Measurements from ENCODE around the gene PDLIM5.

PDLIM5 gene

DNA sequence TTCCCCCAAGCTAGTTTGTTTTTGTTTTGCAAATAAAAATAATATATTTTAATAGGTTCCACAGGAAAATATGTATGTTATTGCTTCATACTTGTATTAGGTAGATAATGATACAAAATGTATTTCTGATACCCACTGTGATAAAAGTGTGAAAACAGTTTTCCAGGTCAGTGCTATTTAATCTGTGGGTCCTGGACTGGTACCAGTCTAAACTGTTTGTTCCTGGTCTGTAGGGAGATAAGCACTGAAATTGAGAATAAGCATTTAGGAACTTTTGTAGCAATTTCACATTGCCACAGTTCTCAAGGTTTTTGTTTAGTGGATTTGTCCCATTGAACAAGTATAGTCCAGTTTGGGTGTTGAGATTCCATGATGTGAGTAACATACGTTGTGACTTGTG is 110.5 kb downstream of the PDLIM5 start:
- Histone ChIP-seq H3K4me1 (ENCODE audit: control insufficient read depth, low read length) (no peaks in the 10 kb centered on the region), H4K20me1 (ENCODE audit: control insufficient read depth, insufficient read depth, low read depth, low read length) (no peaks in the 10 kb centered on the region), H3K79me2 (ENCODE audit: control insufficient read depth, low read length) (no peaks in the 10 kb centered on the region), H3K4me3 (ENCODE audit: low read length) (no peak overlapping the region), H3K4me2 (ENCODE audit: low read length) (no peak overlapping the region), H3K27me3 (ENCODE audit: control insufficient read depth, low read length) (no peaks in the 10 kb centered on the region), H3K9me3 (ENCODE audit: control insufficient read depth, insufficient read depth, low read length) (no peaks in the 10 kb centered on the region), H3F3A (ENCODE audit: control insufficient read depth, insufficient read depth) (no peaks in the 10 kb centered on the region), H3K27ac (ENCODE audit: low read depth, low read length) (no peak overlapping the region), H3K9me2 (replicated peaks; ENCODE audit: control insufficient read depth, low read length) (no peaks in the 10 kb centered on the region), H3K36me3 (ENCODE audit: control insufficient read depth, low read length) (no peaks in the 10 kb centered on the region)
- no peak for TF ChIP-seq EZH2phosphoT487 (IDR thresholded peaks at IDR 0.05; ENCODE audit: borderline replicate concordance, low read length)
- TF ChIP-seq CTCF (IDR thresholded peaks at IDR 0.05; ENCODE audit: low read depth, low read length, poor library complexity, severe bottlenecking): no peak

DNA sequence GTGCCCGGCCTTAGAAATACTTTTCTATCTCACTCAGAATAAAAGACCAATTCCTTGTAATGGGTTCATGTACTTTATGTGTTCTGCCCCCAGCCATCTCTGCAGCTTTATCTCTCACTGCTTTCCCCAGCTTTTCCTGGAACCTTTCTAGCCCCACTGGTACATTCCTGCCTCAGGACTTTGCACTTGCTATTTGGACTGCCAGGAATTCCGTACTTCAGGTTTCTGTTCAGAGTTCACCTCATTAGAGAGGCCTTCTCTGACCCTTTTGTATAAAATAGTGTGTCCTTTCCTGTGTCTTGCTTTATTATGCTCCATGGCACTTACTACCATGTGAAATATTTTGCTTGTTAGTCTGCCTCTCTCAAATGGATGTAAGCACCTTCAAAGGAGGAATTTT is 112.5 kb downstream of the PDLIM5 start:
- TF ChIP-seq EZH2phosphoT487 (IDR thresholded peaks at IDR 0.05; ENCODE audit: borderline replicate concordance, low read length): no peak
- TF ChIP-seq CTCF (IDR thresholded peaks at IDR 0.05; ENCODE audit: low read depth, low read length, poor library complexity, severe bottlenecking): no peak
- H3K27ac ChIP-seq (ENCODE audit: low read depth, low read length): no peak overlapping the region
- H3F3A ChIP-seq (ENCODE audit: control insufficient read depth, insufficient read depth): no peaks in the 10 kb centered on the region
- no peak overlapping the region for H3K4me2 ChIP-seq (ENCODE audit: low read length)
- H3K9me2 ChIP-seq (replicated peaks; ENCODE audit: control insufficient read depth, low read length): no peaks in the 10 kb centered on the region
- no peaks in the 10 kb centered on the region for H3K27me3 ChIP-seq (ENCODE audit: control insufficient read depth, low read length)
- H4K20me1 ChIP-seq (ENCODE audit: control insufficient read depth, insufficient read depth, low read depth, low read length): no peaks in the 10 kb centered on the region
- no peaks in the 10 kb centered on the region for H3K79me2 ChIP-seq (ENCODE audit: control insufficient read depth, low read length)
- no peaks in the 10 kb centered on the region for H3K36me3 ChIP-seq (ENCODE audit: control insufficient read depth, low read length)
- H3K9me3 ChIP-seq (ENCODE audit: control insufficient read depth, insufficient read depth, low read length): no peaks in the 10 kb centered on the region
- no peak overlapping the region for H3K4me3 ChIP-seq (ENCODE audit: low read length)
- H3K4me1 ChIP-seq (ENCODE audit: control insufficient read depth, low read length): no peaks in the 10 kb centered on the region

DNA sequence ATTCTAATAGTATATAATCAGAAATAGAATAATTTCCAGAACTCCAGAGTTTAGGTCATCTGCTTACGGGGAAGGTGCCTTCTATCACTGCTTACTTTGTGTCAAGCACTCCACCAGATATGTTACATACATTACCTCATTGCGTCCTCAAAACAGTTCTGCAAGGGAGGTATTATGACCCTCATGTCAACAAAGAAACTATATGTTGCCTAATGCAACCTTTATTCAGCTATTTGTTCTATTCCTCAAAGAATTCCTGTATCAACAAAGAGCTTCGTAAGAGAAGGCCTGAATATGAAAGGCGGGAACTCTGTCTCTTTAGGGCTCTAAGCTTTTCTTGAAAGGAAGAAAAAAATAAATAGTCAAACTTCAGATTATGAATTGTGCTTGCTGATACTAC is 114.7 kb downstream of the PDLIM5 start:
- Histone ChIP-seq H3K4me3 (ENCODE audit: low read length) (no peak overlapping the region), H3K9me2 (replicated peaks; ENCODE audit: control insufficient read depth, low read length) (no peaks in the 10 kb centered on the region), H3K36me3 (ENCODE audit: control insufficient read depth, low read length) (no peaks in the 10 kb centered on the region), H3K79me2 (ENCODE audit: control insufficient read depth, low read length) (no peaks in the 10 kb centered on the region), H3K4me1 (ENCODE audit: control insufficient read depth, low read length) (no peaks in the 10 kb centered on the region), H3K4me2 (ENCODE audit: low read length) (no peak overlapping the region), H3K27me3 (ENCODE audit: control insufficient read depth, low read length) (no peaks in the 10 kb centered on the region), H3F3A (ENCODE audit: control insufficient read depth, insufficient read depth) (no peaks in the 10 kb centered on the region), H3K9me3 (ENCODE audit: control insufficient read depth, insufficient read depth, low read length) (no peaks in the 10 kb centered on the region), H4K20me1 (ENCODE audit: control insufficient read depth, insufficient read depth, low read depth, low read length) (no peaks in the 10 kb centered on the region), H3K27ac (ENCODE audit: low read depth, low read length) (no peak overlapping the region)
- no peak for TF ChIP-seq EZH2phosphoT487 (IDR thresholded peaks at IDR 0.05; ENCODE audit: borderline replicate concordance, low read length)

DNA sequence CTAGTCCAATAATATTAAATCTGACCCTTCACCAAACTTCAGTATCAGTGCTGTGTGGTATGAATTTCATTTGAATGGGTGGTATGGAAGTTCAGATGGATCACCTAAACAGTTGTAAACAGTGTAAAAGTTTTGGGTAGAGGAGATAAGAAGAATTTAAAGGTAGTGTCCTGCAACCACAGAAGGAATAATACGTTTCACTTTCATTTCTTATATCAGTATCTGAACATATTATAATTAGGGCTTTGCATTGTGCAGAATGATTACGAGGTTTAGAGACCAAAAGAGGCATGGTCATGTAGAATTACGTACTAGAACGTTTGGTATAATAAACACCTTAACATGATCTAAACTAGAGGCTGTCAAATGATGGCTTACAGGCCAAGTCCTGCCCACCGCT is 116.1 kb downstream of the PDLIM5 start:
- Histone ChIP-seq H4K20me1 (ENCODE audit: control insufficient read depth, insufficient read depth, low read depth, low read length) (no peaks in the 10 kb centered on the region), H3K4me1 (ENCODE audit: control insufficient read depth, low read length) (no peaks in the 10 kb centered on the region), H3F3A (ENCODE audit: control insufficient read depth, insufficient read depth) (no peaks in the 10 kb centered on the region), H3K4me3 (ENCODE audit: low read length) (no peak overlapping the region), H3K9me3 (ENCODE audit: control insufficient read depth, insufficient read depth, low read length) (no peaks in the 10 kb centered on the region), H3K4me2 (ENCODE audit: low read length) (no peak overlapping the region), H3K79me2 (ENCODE audit: control insufficient read depth, low read length) (no peaks in the 10 kb centered on the region), H3K27me3 (ENCODE audit: control insufficient read depth, low read length) (no peaks in the 10 kb centered on the region), H3K27ac (ENCODE audit: low read depth, low read length) (no peak overlapping the region), H3K36me3 (ENCODE audit: control insufficient read depth, low read length) (no peaks in the 10 kb centered on the region), H3K9me2 (replicated peaks; ENCODE audit: control insufficient read depth, low read length) (no peaks in the 10 kb centered on the region)
- TF ChIP-seq EZH2phosphoT487 (IDR thresholded peaks at IDR 0.05; ENCODE audit: borderline replicate concordance, low read length) (no peak), CTCF (IDR thresholded peaks at IDR 0.05; ENCODE audit: low read depth, low read length, poor library complexity, severe bottlenecking) (no peak)
